ENCODE results near the gene BMP10. TPM values are rescaled to one million over a fixed set of nuclear protein-coding genes. Genes with fewer than 3 reads are reported as not detected.

Gene BMP10, protein sequence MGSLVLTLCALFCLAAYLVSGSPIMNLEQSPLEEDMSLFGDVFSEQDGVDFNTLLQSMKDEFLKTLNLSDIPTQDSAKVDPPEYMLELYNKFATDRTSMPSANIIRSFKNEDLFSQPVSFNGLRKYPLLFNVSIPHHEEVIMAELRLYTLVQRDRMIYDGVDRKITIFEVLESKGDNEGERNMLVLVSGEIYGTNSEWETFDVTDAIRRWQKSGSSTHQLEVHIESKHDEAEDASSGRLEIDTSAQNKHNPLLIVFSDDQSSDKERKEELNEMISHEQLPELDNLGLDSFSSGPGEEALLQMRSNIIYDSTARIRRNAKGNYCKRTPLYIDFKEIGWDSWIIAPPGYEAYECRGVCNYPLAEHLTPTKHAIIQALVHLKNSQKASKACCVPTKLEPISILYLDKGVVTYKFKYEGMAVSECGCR
- total RNA-seq = not detected

GRCh38 chr2:68871159-68871764, at the start of gene BMP10:
Gene BMP10, minus strand, starts transcription at chr2:68871397. Its CDS starts 39 bp downstream, at chr2:68871358.

Other genes starting within 250 kb of the BMP10 start
- gene PROKR1, start 227.8 kb downstream of the BMP10 start, total RNA-seq = 3.1 TPM
- 4.3 TPM for gene ARHGAP25, start 136.6 kb downstream of the BMP10 start, total RNA-seq
- gene GKN2, start 81.5 kb upstream of the BMP10 start, total RNA-seq = not detected
- not detected for gene GKN1, start 103.2 kb upstream of the BMP10 start, total RNA-seq
- 137 TPM for gene ANTXR1, start 141.8 kb upstream of the BMP10 start, total RNA-seq